T-helper 17 cell (primary cell): ENCODE results near the gene PCDHGA5. TPM values are rescaled to one million over a fixed set of nuclear protein-coding genes. Genes with fewer than 3 reads are reported as not detected.
A peak's percentile ranks its signal among the peaks of the same experiment; 100 is the strongest.
"Not testable (repeated sequence)": the region's sequence is repeated elsewhere in the genome, so short reads cannot be mapped to it uniquely, and the experiment has no call there.

Experiments
- ATAC-seq: fragments of 150-1000 bp; cut with Tn5 transposase; 2 replicates; pipeline ENCODE4 v1.10.0; 2021; ENCODE audit warnings: mild to moderate bottlenecking, moderate library complexity
- DNase-seq, 3 donors: peaks; one replicate each; pipeline versions ENCODE4 v3.0.0 to v3.0.0-alpha.2; 2020 to 2021
- H3K9me3 ChIP-seq: one replicate; pipeline ENCODE4 v1.7.0; 2013; ENCODE audit warnings: low read length, mild to moderate bottlenecking; ENCODE audit not compliant: control insufficient read depth, poor library complexity, severe bottlenecking
- H3K27ac Mint-ChIP-seq: one replicate; pipeline ENCODE4 v1.8.0; 2022; ENCODE audit warnings: mild to moderate bottlenecking, moderate library complexity, mixed read lengths
- H3K27me3 Mint-ChIP-seq: one replicate; pipeline ENCODE4 v1.8.0; 2022; ENCODE audit warnings: mixed read lengths
- H3K36me3 Mint-ChIP-seq: one replicate; pipeline ENCODE4 v1.8.0; 2022; ENCODE audit warnings: low read depth, mixed read lengths
- H3K4me1 Mint-ChIP-seq: one replicate; pipeline ENCODE4 v1.8.0; 2022; ENCODE audit warnings: mild to moderate bottlenecking, mixed read lengths
- H3K4me3 Mint-ChIP-seq: one replicate; pipeline ENCODE4 v1.8.0; 2022; ENCODE audit warnings: mild to moderate bottlenecking, moderate library complexity, mixed read lengths
- total RNA-seq, 4 donors: library from RNA in 2 of 4; stranded (reverse) in 2 of 4; gene quantifications; one replicate each; pipeline ENCODE4 v1.2.3 and lab custom pipeline; 2022 to 2026

The PCDHGA5 gene
- total RNA-seq, 2 donors from 2014 or later: 0.16 TPM; not detected in 1

GRCh38 chr5:141383345-141383744 is 19.4 kb downstream of the PCDHGA5 start:
- no peak overlapping the region for H3K27ac Mint-ChIP-seq
- no peak for ATAC-seq
- H3K36me3 Mint-ChIP-seq: no peaks in the 10 kb centered on the region
- H3K4me3 Mint-ChIP-seq: no peak overlapping the region
- H3K9me3 ChIP-seq: peaks cover 19% of the 10 kb centered on the region
- H3K4me1 Mint-ChIP-seq: no peaks in the 10 kb centered on the region
- DNase-seq: no peak
- H3K27me3 Mint-ChIP-seq: peaks cover 49% of the 10 kb centered on the region

- peaks cover 2% of the 10 kb centered on the region for H3K36me3 Mint-ChIP-seq
- H3K27ac Mint-ChIP-seq: no peak overlapping the region
- H3K9me3 ChIP-seq: peaks cover 22% of the 10 kb centered on the region
- ATAC-seq (no peak), DNase-seq (no peak)
- no peaks in the 10 kb centered on the region for H3K4me1 Mint-ChIP-seq
- H3K27me3 Mint-ChIP-seq: peaks cover 54% of the 10 kb centered on the region
- no peak overlapping the region for H3K4me3 Mint-ChIP-seq
Measured at GRCh38 chr5:141384471-141385267, 20.7 kb downstream of the PCDHGA5 start.

- H3K4me1 Mint-ChIP-seq, H3K36me3 Mint-ChIP-seq, H3K27ac Mint-ChIP-seq, DNase-seq: not testable (repeated sequence)
- H3K9me3 ChIP-seq: peaks cover 24% of the 10 kb centered on the region
- peak; percentile 75 for ATAC-seq
- H3K27me3 Mint-ChIP-seq: peaks cover 51% of the 10 kb centered on the region
- peak within 1 kb of the TSS; percentile 53 for H3K4me3 Mint-ChIP-seq
Measured at GRCh38 chr5:141387557-141388311, 23.8 kb downstream of the PCDHGA5 start, which contains the start of gene PCDHGB4. Gene PCDHGB4, plus strand, starts transcription at chr5:141387698. Its CDS starts 187 bp downstream, at chr5:141387885.

- H3K27me3 Mint-ChIP-seq: peaks cover 49% of the 10 kb centered on the region
- H3K4me3 Mint-ChIP-seq: no peak overlapping the region
- no peaks in the 10 kb centered on the region for H3K4me1 Mint-ChIP-seq
- DNase-seq (no peak), ATAC-seq (no peak)
- peaks cover 2% of the 10 kb centered on the region for H3K36me3 Mint-ChIP-seq
- no peak overlapping the region for H3K27ac Mint-ChIP-seq
- peaks cover 21% of the 10 kb centered on the region for H3K9me3 ChIP-seq
Measured at GRCh38 chr5:141388661-141389060, 24.7 kb downstream of the PCDHGA5 start.

GRCh38 chr5:141389153-141390042 is 25.4 kb downstream of the PCDHGA5 start:
- Mint-ChIP-seq H3K27ac (no peak overlapping the region), H3K27me3 (peaks cover 55% of the 10 kb centered on the region), H3K4me1 (no peaks in the 10 kb centered on the region), H3K36me3 (peaks cover 2% of the 10 kb centered on the region), H3K4me3 (no peak overlapping the region)
- H3K9me3 ChIP-seq: peaks cover 21% of the 10 kb centered on the region
- DNase-seq (no peak), ATAC-seq (no peak)

GRCh38 chr5:141392429-141393198 is 28.7 kb downstream of the PCDHGA5 start, which contains the start of gene PCDHGA8:
Gene PCDHGA8, plus strand, starts transcription at chr5:141392633. Its CDS starts 181 bp downstream, at chr5:141392814.
- Mint-ChIP-seq H3K36me3 (peaks cover 2% of the 10 kb centered on the region), H3K27ac (peak within 1 kb of the TSS; percentile 30), H3K4me3 (no peak within 1 kb of the TSS), H3K27me3 (peaks cover 47% of the 10 kb centered on the region), H3K4me1 (no peaks in the 10 kb centered on the region)
- ATAC-seq: no peak
- H3K9me3 ChIP-seq: peaks cover 8% of the 10 kb centered on the region
- no peak for DNase-seq

- no peaks in the 10 kb centered on the region for H3K4me1 Mint-ChIP-seq
- H3K9me3 ChIP-seq: peaks cover 8% of the 10 kb centered on the region
- no peak overlapping the region for H3K4me3 Mint-ChIP-seq
- peaks cover 47% of the 10 kb centered on the region for H3K27me3 Mint-ChIP-seq
- no peak overlapping the region for H3K27ac Mint-ChIP-seq
- DNase-seq (no peak), ATAC-seq (no peak)
- H3K36me3 Mint-ChIP-seq: peaks cover 2% of the 10 kb centered on the region
Measured at GRCh38 chr5:141393267-141393666, 29.3 kb downstream of the PCDHGA5 start.

- H3K27me3 Mint-ChIP-seq: peaks cover 46% of the 10 kb centered on the region
- not testable (repeated sequence) for H3K9me3 ChIP-seq, DNase-seq, H3K36me3 Mint-ChIP-seq, H3K4me1 Mint-ChIP-seq, ATAC-seq, H3K4me3 Mint-ChIP-seq
- H3K27ac Mint-ChIP-seq: peak overlapping the region; percentile 14
Measured at GRCh38 chr5:141394401-141395187, 30.6 kb downstream of the PCDHGA5 start.

- peak; percentile 83 for ATAC-seq
- H3K9me3 ChIP-seq, H3K4me1 Mint-ChIP-seq, DNase-seq, H3K27ac Mint-ChIP-seq, H3K36me3 Mint-ChIP-seq: not testable (repeated sequence)
- peak within 1 kb of the TSS; percentile 56 for H3K4me3 Mint-ChIP-seq
- peaks cover 54% of the 10 kb centered on the region for H3K27me3 Mint-ChIP-seq
Measured at GRCh38 chr5:141397756-141398551, 34.0 kb downstream of the PCDHGA5 start, which contains the start of gene PCDHGB5. Gene PCDHGB5, plus strand, starts transcription at chr5:141397947. Its CDS starts 181 bp downstream, at chr5:141398128.

- Mint-ChIP-seq H3K27ac (no peak overlapping the region), H3K4me3 (no peak overlapping the region), H3K36me3 (peaks cover 5% of the 10 kb centered on the region), H3K27me3 (peaks cover 56% of the 10 kb centered on the region), H3K4me1 (no peaks in the 10 kb centered on the region)
- H3K9me3 ChIP-seq: peaks cover 2% of the 10 kb centered on the region
- ATAC-seq (no peak), DNase-seq (no peak)
Measured at GRCh38 chr5:141398608-141399007, 34.6 kb downstream of the PCDHGA5 start.
